Fibroblast of skin of abdomen (primary cell): ENCODE measurements around the gene CATSPERZ.
"Not testable (repeated sequence)": the region's sequence is repeated elsewhere in the genome, so short reads cannot be mapped to it uniquely, and the experiment has no call there.

Experiments
- DNase-seq: peaks from one replicate; pipeline ENCODE4 v3.0.0-alpha.2; 2013

Gene CATSPERZ

GRCh38 chr11:64321026-64321425 is 20.9 kb downstream of the CATSPERZ start:
- DNase-seq, result no peak

- DNase-seq, result no peak
Observed at GRCh38 chr11:64321533-64321932, 21.4 kb downstream of the CATSPERZ start.

- no peak for DNase-seq
Observed at GRCh38 chr11:64322925-64323260, 22.7 kb downstream of the CATSPERZ start.

- DNase-seq, result no peak
Observed at GRCh38 chr11:64323373-64323772, 23.2 kb downstream of the CATSPERZ start.

GRCh38 chr11:64323984-64324383 is 23.8 kb downstream of the CATSPERZ start:
- not testable (repeated sequence) for DNase-seq

- no peak for DNase-seq
Observed at GRCh38 chr11:64324692-64325469, 24.7 kb downstream of the CATSPERZ start.

- DNase-seq, result no peak
Observed at GRCh38 chr11:64327375-64327774, 27.2 kb downstream of the CATSPERZ start.

GRCh38 chr11:64327993-64328392 is 27.8 kb downstream of the CATSPERZ start:
- DNase-seq, result no peak

GRCh38 chr11:64330888-64331287 is 30.7 kb downstream of the CATSPERZ start:
- DNase-seq, result no peak

GRCh38 chr11:64331569-64332371 is 31.6 kb downstream of the CATSPERZ start:
- DNase-seq, result peak; percentile 82

GRCh38 chr11:64333556-64333955 is 33.4 kb downstream of the CATSPERZ start:
- DNase-seq, result no peak

GRCh38 chr11:64334764-64335735 is 34.9 kb downstream of the CATSPERZ start:
- peak; percentile 96 for DNase-seq

GRCh38 chr11:64337538-64338249 is 37.5 kb downstream of the CATSPERZ start:
- DNase-seq, result no peak

- DNase-seq, result no peak
Observed at GRCh38 chr11:64338716-64339115, 38.6 kb downstream of the CATSPERZ start.

- DNase-seq, result no peak
Observed at GRCh38 chr11:64339286-64339685, 39.1 kb downstream of the CATSPERZ start.

GRCh38 chr11:64339754-64340408 is 39.7 kb downstream of the CATSPERZ start, which contains the start of gene CCDC88B:
Gene CCDC88B (plus strand): TSS chr11:64340204. CDS start chr11:64340267, 63 bp downstream.
- DNase-seq, result no peak

- no peak for DNase-seq
Observed at GRCh38 chr11:64340671-64341335, 40.6 kb downstream of the CATSPERZ start.

GRCh38 chr11:64341429-64341828 is 41.3 kb downstream of the CATSPERZ start:
- no peak for DNase-seq

- peak; percentile 83 for DNase-seq
Observed at GRCh38 chr11:64341851-64342791, 42.0 kb downstream of the CATSPERZ start.
